ELR (cell line): ENCODE measurements around the gene SRM.
"Not testable (repeated sequence)": the region's sequence is repeated elsewhere in the genome, so short reads cannot be mapped to it uniquely, and the experiment has no call there.

Experiments used
- DNase-seq: peaks from one replicate; pipeline ENCODE4 v3.0.0-alpha.2; 2015; ENCODE audit warnings: low read depth

The SRM gene

DNA sequence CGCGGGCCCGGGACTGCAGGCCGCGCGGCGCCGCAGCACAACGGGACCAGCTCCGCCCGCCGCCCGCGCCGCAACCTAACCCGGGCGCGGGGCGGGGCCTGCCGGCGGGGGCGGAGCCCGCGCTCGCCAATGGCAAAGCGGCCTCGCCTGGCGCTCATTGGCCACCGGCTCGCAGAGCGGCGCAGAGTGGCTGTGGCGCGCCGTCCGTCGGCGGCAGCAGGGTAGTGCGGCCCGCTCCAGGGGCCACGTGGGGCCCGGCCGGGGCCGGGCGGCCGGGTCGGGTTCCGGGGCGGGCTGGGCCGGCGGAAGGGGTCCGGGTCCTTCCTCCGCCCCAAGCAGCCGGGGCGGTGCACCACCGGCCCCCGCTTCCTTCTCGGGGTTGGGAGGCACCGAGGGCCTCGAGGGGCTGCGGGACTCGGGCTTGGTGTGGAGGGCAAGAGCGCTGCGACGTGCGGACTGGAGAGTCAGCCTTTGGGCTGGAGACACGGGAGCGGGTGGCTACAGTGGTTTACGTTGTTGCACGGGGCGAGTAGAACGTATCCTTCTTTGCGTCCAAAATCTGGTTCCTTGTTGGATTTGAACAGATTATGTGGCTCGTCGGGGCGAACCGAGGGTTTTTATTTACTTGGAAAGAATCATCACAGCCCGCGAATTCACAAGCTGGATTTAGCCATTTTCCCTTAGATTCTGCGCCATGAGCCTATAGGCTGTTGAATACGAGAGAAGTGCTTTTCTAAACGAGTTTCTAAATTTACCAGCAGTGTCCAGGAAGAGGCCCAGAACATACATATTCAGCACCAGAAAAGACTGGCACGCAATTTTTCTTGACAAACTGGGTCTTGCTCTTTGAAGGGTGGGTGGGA is at the start of gene SRM:
Gene SRM, minus strand, starts transcription at position 51 of the 863 bp plus-strand sequence. CDS start 75 bp downstream, outside the sequence.
- DNase-seq, result peak; percentile 89

DNA sequence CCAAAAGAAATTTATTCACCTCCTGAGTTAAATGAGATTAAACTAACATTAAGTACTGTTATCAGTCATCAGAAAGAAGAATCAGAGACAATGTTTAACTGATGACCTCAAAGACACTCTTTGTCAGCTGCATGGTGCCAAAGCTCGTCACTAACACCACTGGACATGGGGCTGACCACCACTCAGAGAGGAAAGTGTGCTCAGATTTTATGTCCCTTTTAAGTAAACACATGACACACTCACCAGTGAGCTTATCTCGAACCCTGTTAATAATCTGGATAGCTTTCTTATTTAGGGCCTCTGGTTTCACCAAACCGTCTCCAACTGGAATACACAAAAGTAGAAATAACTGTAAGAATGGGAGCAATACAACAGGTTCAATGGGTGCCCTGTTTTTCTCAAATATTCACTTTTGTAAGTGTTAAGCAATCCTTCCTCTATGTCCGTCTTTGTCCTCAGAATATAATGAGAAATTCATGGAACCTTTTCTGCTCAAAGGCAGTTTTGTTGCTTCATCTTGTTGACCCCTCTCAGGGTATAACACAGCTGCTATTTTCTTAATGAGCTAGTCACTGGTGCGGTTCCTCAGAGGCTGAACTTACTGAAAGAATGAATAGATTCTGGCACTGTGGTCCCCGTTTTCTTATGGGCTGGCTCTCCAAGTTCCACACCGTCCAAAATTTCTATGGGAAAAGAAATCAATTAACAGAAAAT is 49.4 kb upstream of the SRM start:
- DNase-seq, result no peak

DNA sequence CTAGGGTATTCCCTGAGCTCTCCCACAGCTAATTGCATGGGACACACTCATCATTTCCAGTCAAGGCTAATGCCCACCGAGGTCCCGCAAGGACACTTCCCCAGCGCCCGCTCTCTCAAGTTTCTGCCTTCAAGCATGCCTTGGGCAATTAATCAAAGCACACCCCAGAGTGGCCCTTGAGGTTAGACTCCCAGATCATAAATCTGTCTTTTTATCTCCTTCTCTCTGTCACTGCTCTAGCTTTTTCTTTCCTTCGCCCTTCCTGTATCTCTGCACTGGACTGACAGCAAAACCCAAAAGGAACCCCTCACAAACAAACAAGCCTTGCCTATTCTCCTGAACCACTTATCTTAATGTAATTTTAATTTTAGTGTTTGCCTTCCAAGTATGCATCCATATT is 47.8 kb upstream of the SRM start:
- no peak for DNase-seq

DNA sequence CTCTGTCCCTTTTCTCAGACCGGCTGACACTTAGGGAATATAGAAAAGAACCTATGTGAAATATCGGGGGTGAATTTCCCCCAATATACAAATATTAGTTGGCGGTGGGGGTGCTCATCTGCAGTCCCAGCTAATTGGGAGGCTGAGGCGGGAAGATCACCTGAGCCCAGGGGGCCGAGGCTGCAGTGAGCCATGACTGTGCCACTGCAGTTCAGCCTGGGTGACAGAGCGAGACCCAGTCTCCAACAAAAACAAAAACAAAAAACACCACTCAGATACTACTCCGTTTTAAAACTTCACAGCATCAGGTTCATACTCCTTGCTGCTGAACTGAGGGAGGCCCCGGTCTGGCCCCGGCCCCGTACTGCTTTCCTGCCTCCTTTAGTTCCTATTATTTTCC is 45.8 kb upstream of the SRM start:
- no peak for DNase-seq

DNA sequence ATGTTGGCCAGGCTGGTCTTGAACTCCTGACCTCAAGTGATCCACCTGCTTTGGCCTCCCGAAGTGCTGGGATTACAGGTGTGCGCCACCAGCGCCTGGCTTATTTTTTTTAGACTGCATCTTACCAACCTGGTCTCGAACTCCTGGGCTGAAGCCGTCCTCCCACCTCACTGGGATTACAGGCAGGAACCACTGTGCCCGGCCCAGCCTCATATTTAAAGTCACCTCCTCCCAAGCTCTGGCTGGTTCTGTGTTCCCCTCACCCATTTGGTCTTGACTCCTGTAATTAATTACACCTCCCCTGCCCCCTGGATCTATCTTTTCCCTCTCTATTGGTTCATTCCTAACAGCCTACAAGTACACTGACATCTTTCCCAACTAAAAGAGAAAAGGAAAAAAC is 41.5 kb upstream of the SRM start:
- DNase-seq, result no peak

DNA sequence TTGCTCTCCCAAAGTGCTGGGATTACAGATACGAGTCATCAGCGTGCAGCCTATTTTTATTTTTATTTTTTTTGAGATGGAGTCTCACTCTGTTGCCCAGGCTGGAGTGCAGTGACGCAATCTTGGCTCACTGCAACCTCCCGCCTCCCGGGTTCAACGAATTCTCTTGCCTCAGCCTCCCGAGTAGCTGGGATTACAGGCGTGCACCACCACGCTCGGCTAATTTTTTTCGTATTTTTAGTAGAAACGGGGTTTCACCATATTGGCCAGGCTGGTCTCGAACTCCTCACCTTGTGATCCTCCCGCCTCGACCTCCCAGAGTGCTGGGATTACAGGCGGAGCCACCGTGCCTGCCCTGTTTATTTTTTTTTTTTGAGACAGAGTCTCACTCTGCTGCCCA is 41.0 kb upstream of the SRM start:
- DNase-seq, result not testable (repeated sequence)

DNA sequence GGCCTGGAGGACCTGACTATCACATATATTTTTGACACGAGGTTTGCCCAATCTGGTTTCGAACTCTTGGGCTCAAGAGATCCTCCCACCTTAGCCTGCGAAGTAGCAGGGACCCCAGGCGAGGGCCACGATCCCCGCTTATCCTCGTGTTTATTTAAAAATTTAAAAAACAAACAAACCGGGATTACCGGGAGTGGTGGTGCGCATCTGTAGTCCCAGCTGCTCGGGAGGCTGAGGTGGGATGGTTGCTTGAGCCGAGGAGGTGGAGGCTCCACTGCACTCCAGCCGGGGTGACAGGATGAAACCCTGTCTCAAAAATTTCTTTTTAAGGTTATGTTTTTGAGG is 40.3 kb upstream of the SRM start:
- DNase-seq, result no peak

DNA sequence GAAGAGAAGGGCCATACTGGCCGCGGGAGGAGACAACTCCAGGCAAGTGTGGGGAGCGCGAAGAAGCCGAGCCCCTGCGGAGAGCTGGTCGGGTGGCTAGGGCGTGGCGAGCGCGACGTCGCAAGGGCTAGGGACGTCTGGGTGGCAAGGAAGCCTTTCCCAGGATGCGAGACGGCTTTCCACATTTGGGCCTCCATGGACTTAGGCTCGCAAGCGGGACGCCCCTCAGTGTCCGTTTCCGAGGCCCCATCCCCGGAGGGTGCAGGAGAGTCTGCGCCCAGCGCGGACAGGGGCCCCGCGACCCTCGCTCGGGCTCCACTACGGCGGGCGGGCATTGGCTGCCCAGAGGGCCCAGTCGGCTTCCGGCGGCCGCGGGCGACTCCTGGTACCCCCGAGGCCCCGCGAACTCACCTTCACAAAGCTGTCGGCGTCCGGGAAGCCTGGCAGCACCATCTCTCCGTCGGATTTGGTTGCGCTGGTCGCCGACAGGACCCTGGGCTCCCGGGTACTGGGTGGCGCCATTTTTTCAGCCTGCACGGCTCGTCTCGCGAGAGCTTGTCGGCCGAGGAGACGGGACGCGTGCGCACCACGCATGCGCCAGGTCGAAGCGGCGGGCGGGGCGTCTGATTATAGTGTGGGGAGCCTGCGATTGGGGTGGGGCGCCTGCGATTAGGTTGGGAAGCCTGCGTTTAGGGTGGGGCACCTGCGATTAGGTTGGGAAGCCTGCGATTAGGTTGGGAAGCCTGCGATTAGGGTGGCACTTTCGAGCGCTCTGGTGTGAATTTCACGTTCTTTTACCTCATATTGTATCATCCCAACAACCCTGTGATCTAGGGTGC is 39.7 kb upstream of the SRM start, which contains the start of gene EXOSC10:
Gene EXOSC10, minus strand, starts transcription at position 560 of the 839 bp plus-strand sequence. Its CDS starts 38 bp downstream, at position 522.
- peak; percentile 90 for DNase-seq

DNA sequence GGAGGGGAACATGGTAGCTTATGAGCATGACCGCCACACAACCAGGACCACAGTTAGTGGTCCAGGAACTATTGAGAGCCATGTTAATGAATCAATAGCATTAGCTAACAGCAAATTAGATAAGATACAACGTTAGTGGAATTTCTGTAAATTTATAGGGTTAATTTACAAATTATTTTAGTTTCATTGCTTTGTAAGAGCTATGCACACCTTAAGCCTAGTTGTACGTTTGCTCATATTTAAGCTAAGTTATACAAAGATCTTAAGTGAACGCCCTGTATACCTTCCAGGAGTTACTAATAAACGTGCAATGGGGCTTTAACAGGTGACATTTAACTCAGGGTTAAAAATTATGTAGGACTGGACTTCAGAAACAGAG is 39.1 kb upstream of the SRM start:
- DNase-seq, result peak; percentile 4

DNA sequence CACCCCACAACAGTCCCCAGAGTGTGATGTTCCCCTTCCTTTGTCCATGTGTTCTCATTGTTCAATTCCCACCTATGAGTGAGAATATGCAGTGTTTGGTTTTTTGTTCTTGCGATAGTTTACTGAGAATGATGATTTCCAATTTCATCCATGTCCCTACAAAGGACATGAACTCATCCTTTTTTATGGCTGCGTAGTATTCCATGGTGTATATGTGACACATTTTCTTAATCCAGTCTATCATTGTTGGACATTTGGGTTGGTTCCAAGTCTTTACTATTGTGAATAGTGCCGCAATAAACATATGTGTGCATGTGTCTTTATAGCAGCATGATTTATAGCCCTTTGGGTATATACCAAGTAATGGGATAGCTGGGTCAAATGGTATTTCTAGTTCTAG is 24.0 kb upstream of the SRM start:
- DNase-seq, result not testable (repeated sequence)

DNA sequence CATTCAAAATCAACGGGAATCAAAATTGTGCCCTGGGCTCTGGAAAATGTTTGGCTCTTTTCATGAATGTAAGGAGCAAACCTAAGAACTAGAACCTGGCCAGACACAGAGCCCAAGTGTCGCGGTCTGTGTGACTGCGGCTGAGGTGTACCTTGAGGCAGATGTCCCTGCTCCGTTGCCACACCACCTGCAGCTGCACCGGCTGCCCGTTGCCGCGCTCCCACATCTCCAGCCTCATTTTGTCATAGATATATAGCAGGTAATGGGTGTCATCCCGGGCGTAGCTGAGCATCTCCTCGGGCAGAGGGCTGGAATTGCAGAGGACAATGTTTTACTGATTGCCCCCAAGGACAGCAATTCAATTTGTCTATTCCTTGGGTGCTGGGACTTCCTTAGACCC is 21.1 kb upstream of the SRM start:
- DNase-seq, result no peak

DNA sequence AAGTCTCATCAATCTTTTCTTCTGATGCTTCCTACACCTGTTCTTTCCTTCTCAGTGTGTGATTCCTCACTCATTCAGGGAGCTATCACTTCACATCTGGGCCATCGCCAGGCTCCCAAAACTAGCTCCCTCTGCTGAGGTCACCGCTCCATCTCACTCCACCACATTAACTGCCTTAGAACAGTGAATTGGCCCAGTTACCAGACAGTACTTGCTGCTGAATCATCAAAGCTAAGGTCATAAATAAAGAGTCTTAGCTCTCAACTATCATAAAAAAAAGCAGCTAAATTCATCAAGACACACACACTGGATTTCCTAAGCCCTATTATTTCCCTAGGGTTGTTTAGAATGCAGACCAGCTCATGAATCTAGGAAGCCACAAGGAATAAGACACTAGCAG is 18.8 kb upstream of the SRM start:
- DNase-seq, result no peak

DNA sequence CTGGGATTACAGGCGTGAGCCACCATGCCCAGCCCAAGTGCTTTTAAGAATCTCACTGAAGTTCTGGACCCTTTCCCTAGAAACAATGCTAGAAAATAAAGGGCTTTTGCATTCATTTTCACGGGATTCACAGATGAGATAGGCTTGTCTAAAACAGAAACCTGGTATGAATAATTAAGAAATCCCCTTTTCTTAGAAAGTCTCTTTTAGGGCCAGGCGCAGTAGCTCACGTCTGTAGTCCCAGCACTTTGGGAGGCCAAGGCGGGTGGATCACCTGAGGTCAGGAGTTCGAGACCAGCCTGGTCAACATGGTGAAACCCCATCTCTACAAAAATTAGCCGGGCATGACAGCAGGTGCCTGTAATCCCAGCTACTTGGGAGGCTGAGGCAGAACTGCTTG is 13.6 kb upstream of the SRM start:
- DNase-seq, result not testable (repeated sequence)

DNA sequence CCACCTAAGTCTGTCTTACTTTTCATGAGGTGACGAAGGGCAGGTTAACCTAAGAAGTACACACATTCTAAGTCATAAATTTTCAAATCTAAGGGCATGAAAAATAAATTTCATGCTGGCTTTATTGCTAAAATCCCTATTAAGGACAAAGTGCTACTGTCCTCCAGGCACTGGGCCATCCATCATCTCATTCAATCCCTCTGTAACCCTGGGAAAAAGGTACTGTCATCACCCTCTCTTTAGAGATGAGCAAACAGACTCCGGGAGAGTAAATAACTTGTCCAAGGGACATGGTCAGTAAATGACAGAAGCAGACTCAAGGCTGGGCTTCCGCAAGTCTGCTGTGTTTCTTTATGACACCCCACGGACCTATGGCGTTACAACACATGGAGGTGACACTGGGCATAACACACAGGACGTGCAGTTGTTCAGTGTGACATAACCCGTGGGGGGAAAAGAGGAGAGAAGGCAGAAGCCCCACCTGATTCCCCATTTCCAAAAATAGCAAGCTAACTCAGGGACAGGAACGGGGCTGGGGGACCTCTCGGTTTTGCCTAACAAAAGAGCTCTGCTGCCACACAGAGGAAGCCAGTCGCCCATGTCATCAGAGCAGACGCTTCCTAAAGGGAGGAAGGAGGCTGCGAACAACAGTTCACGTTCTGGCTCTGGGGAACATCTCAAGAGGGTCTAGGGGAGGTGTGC is 12.5 kb upstream of the SRM start:
- no peak for DNase-seq

DNA sequence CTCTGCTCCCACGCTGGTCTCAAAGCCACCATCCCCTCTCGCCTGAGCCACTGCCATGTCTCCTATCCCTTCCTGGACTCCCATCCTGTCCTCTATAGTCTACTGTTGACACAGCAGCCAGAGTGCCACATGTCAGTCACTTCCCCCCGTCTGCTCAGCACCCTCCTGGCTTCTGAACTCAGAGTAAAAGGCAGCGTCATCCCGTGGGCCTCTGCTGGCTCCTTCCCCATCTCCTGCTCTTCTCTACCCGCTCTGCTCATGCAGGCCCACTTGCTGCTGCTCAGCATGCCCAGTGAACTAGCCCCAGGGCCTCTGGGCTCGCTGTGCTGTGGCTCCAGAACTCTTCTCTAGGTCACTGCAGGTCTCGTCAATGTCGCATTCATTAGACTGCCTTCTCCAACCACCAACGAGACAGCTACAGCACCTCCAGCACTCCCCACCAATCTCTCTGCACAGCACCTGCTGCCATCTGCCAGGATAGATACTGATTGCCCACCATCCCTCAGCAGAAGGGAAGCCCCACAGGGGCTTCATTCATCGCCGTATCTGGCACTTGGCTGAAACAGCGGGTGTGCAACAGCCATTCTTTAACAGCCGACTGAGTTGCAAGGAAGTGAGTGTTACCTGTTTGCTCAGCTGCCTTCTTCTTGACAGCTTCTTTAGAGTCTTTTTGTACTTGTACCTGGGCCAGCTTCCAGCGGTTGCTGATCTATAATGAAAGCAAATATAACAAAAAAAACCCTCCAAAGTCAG is 11.8 kb upstream of the SRM start:
- no peak for DNase-seq

DNA sequence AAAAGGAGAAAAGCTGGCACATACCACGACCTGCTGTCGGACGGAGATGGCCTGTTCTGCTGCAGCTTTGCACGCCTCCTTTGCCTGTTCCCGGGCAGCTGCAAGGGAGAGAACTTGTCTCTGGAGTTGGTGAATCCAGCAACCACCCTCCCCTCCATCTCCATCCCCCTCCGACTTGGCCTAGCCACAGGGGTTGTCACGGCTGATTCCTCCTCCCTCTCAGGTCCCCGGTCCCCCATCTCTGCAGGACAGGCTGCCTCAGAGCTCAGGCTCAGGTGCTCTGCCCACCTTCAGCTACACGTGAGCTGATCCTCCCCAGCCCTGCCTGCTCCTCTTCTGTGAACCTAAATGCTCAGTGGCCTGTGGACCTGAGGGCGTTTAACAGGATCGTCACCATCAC is 11.1 kb upstream of the SRM start:
- no peak for DNase-seq

DNA sequence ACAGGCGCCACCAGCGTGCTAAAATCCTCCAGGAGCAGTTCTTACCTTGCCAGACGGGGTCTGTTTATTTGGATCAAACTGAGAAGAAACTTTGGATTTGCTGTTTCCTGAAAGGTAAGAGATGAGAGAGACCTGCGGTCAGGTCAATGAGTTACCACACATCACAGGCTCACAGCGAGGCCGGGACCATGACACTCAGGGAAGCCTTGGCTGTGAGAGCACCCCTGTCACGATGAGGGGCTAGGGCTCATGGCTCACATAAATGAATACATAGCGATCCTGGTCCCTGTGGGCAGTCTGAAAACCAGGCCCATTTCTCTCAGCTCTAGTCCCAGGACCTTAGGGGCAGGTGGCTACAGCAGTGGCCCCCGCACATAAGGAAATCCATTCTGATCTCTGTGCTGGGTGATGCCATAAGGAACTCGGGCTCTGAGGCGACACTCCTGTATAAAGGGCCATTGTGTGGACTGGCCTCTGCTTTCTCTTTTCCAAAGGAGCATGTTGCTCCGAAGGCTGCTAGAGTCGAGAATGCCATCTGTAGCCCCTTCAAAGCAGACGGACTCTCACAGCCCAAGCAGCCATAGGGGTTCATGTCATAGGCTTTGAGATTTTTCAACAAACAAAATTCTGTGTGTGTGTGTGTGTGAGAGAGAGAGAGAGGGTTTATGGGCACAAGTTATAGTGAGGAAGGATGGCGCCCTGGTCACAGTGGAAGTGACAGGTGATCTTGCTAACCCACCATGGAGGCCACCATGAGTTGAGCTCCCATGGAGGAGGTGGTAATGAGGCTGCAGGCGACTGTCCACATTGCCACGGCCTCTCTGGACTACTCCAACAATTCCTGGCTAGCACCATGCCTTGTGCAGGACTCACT is 9.0 kb upstream of the SRM start:
- DNase-seq, result no peak

DNA sequence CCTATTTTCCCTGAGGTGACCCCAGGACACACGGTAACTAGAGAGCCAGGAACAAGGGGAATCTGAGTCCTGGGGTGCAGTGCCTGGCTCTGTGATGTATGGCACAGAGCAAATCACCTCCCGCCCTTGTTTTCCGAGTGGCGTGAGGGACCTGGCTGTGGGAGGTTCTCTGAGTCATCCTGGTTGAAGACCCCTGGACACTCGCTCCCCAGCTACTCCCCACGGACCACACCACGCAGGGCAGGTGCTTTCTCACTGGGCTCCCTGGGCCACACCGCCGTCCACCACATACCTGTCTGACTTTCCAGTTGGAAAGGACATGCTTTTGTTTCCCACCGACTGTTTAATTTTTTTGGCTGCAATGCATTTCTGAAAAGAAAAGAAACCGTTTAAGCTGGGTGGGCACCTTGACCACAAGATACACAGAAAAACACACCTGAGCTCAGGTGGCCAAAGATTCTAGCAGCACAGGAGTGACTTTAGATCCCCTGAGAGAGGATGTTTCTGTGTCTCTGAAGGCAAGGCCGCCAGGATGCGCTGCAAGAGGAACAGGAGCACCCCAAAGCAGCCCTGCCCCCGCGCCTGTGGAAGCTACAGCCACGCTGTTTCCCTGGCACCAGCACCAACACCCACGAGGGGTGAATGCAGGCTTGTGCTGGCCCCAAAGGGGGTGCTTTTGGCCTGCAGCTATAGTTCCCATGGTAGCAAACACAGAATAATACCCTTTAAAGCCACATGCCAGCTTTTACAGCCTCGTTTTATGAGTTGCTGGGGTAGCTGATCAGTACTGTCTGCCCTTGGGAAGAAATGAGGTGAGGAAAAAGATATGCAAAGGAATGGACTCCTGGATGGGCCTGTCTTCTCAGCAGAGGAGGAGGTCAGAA is 8.1 kb upstream of the SRM start:
- DNase-seq, result no peak

DNA sequence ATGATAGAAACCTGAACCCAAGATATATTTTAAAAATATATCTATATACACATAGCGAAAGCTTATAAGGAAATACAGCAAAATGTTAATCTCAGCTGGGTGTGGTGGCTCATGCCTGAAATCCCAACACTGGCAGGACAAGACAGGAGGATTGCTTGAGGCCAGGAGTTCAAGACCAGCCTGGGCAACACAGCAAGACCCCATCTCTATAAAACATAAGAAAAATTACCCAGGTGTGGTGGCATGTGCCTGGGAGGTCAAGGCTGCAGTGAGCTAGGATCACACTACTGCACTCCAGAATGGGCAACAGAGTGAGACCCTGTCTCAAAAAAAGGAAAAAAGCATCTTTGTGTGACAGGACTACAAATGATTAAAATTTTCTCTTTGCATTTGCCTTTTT is 6.0 kb upstream of the SRM start:
- no peak for DNase-seq
